HK-2 (cell line): Measurements from ENCODE around the gene ANXA2R.

ENCODE experiments used
- DNase-seq: peaks from one replicate; pipeline ENCODE4 v3.0.0-alpha.2; 2018; ENCODE audit not compliant: unreplicated experiment

Gene ANXA2R

GRCh38 chr5:43000111-43000840, 39.8 kb downstream of the ANXA2R start:
- no peak for DNase-seq

- DNase-seq, result no peak
Measured at GRCh38 chr5:42995360-42995751, 44.8 kb downstream of the ANXA2R start.

- DNase-seq, result no peak
Measured at GRCh38 chr5:42994555-42995359, 45.4 kb downstream of the ANXA2R start.

- DNase-seq, result no peak
Measured at GRCh38 chr5:42994246-42994554, 45.9 kb downstream of the ANXA2R start.

- DNase-seq, result no peak
Measured at GRCh38 chr5:42993516-42994245, 46.4 kb downstream of the ANXA2R start.

- DNase-seq, result peak; percentile 69
Measured at GRCh38 chr5:42992088-42992879, 47.8 kb downstream of the ANXA2R start.

GRCh38 chr5:42991404-42992087, 48.6 kb downstream of the ANXA2R start:
- no peak for DNase-seq

GRCh38 chr5:42990892-42991291, 49.2 kb downstream of the ANXA2R start:
- DNase-seq, result no peak
